Measurements from ENCODE around the gene ERN1.

GRCh38 chr17:64065161-64065560 lies 64.8 kb downstream of the ERN1 start:
- TF ChIP-seq E2F4 (CRISPR knock-in tag; IDR thresholded peaks at IDR 0.05; ENCODE audit: borderline replicate concordance, low read depth), result no peak
- no peak for TF ChIP-seq ELF4 (CRISPR knock-in tag; IDR thresholded peaks at IDR 0.05; ENCODE audit: low read depth)
- TF ChIP-seq, protein P1, sequence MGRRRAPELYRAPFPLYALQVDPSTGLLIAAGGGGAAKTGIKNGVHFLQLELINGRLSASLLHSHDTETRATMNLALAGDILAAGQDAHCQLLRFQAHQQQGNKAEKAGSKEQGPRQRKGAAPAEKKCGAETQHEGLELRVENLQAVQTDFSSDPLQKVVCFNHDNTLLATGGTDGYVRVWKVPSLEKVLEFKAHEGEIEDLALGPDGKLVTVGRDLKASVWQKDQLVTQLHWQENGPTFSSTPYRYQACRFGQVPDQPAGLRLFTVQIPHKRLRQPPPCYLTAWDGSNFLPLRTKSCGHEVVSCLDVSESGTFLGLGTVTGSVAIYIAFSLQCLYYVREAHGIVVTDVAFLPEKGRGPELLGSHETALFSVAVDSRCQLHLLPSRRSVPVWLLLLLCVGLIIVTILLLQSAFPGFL (CRISPR knock-in tag; IDR thresholded peaks at IDR 0.05; ENCODE audit: borderline replicate concordance), result no peak
- TF ChIP-seq, protein P2, sequence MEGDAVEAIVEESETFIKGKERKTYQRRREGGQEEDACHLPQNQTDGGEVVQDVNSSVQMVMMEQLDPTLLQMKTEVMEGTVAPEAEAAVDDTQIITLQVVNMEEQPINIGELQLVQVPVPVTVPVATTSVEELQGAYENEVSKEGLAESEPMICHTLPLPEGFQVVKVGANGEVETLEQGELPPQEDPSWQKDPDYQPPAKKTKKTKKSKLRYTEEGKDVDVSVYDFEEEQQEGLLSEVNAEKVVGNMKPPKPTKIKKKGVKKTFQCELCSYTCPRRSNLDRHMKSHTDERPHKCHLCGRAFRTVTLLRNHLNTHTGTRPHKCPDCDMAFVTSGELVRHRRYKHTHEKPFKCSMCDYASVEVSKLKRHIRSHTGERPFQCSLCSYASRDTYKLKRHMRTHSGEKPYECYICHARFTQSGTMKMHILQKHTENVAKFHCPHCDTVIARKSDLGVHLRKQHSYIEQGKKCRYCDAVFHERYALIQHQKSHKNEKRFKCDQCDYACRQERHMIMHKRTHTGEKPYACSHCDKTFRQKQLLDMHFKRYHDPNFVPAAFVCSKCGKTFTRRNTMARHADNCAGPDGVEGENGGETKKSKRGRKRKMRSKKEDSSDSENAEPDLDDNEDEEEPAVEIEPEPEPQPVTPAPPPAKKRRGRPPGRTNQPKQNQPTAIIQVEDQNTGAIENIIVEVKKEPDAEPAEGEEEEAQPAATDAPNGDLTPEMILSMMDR (IDR thresholded peaks at IDR 0.05), result no peak
- no peak for TF ChIP-seq E2F5 (CRISPR knock-in tag; IDR thresholded peaks at IDR 0.05)
- TF ChIP-seq, protein P3, sequence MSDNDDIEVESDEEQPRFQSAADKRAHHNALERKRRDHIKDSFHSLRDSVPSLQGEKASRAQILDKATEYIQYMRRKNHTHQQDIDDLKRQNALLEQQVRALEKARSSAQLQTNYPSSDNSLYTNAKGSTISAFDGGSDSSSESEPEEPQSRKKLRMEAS (CRISPR knock-in tag; IDR thresholded peaks at IDR 0.05), result no peak
- no peak for TF ChIP-seq ZNF232 (CRISPR knock-in tag; IDR thresholded peaks at IDR 0.05)
- no peak for TF ChIP-seq CBFB (CRISPR knock-in tag; IDR thresholded peaks at IDR 0.05; ENCODE audit: low read depth)
- no peak for TF ChIP-seq KAT7 (CRISPR knock-in tag; IDR thresholded peaks at IDR 0.05; ENCODE audit: borderline replicate concordance)
- no peak for TF ChIP-seq SP1 (CRISPR knock-in tag; conservative IDR thresholded peaks at IDR 0.05)
- TF ChIP-seq ZMAT4 (CRISPR knock-in tag; IDR thresholded peaks at IDR 0.05), result no peak
- no peak for TF ChIP-seq NFYB (CRISPR knock-in tag; conservative IDR thresholded peaks at IDR 0.05; ENCODE audit: low read depth)
- TF ChIP-seq, protein P4, sequence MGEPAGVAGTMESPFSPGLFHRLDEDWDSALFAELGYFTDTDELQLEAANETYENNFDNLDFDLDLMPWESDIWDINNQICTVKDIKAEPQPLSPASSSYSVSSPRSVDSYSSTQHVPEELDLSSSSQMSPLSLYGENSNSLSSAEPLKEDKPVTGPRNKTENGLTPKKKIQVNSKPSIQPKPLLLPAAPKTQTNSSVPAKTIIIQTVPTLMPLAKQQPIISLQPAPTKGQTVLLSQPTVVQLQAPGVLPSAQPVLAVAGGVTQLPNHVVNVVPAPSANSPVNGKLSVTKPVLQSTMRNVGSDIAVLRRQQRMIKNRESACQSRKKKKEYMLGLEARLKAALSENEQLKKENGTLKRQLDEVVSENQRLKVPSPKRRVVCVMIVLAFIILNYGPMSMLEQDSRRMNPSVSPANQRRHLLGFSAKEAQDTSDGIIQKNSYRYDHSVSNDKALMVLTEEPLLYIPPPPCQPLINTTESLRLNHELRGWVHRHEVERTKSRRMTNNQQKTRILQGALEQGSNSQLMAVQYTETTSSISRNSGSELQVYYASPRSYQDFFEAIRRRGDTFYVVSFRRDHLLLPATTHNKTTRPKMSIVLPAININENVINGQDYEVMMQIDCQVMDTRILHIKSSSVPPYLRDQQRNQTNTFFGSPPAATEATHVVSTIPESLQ (CRISPR knock-in tag; IDR thresholded peaks at IDR 0.05), result no peak

All from WTC11 (cell line).